Loucy (cell line): ENCODE data around the gene ANKS3.

Experiments
- H2AFZ ChIP-seq: fragments of 200-600 bp; sonication (generic); 2 replicates; pipeline ENCODE4 v1.6.0; 2016; ENCODE audit warnings: antibody characterized with exemption, mild to moderate bottlenecking, low read length, moderate library complexity
- H3F3A ChIP-seq: fragments of 200-600 bp; 2 replicates; pipeline ENCODE4 v1.6.0; 2016; ENCODE audit warnings: antibody characterized with exemption, low read depth, mild to moderate bottlenecking
- H3K27me3 ChIP-seq: fragments of 200-600 bp; sonication (generic); 2 replicates; pipeline ENCODE4 v1.6.1; 2014; ENCODE audit warnings: low read length, mild to moderate bottlenecking; ENCODE audit not compliant: insufficient read depth, poor library complexity, severe bottlenecking
- H3K36me3 ChIP-seq: fragments of 200-600 bp; sonication (generic); 2 replicates; pipeline ENCODE4 v1.6.1; 2016; ENCODE audit warnings: low read length; ENCODE audit not compliant: insufficient read depth
- H3K4me1 ChIP-seq: fragments of 200-600 bp; sonication (generic); 2 replicates; pipeline ENCODE4 v1.5.1; 2014; ENCODE audit warnings: low read length, mild to moderate bottlenecking; ENCODE audit not compliant: insufficient read depth, poor library complexity, severe bottlenecking
- H3K4me2 ChIP-seq: fragments of 200-600 bp; sonication (generic); 2 replicates; pipeline ENCODE4 v1.6.0; 2014; ENCODE audit warnings: antibody characterized with exemption, low read length, low read depth, mild to moderate bottlenecking; ENCODE audit not compliant: poor library complexity, severe bottlenecking
- H3K4me3 ChIP-seq: fragments of 200-600 bp; sonication (generic); 2 replicates; pipeline ENCODE4 v1.5.1; 2014; ENCODE audit warnings: low read length, mild to moderate bottlenecking, mixed read lengths; ENCODE audit not compliant: poor library complexity, severe bottlenecking
- H3K79me2 ChIP-seq: fragments of 200-600 bp; sonication (generic); 2 replicates; pipeline ENCODE4 v1.6.1; 2014; ENCODE audit warnings: low read length; ENCODE audit not compliant: insufficient read depth
- H3K9ac ChIP-seq: fragments of 200-600 bp; sonication (generic); 2 replicates; pipeline ENCODE4 v1.6.0; 2014; ENCODE audit warnings: mild to moderate bottlenecking, low read depth, low read length, moderate library complexity; ENCODE audit not compliant: poor library complexity, severe bottlenecking
- H3K9me2 ChIP-seq: fragments of 200-600 bp; sonication (generic); replicated peaks from 2 replicates; pipeline ENCODE4 v1.6.1; 2016; ENCODE audit warnings: low read depth, low read length, mixed read lengths
- H3K9me3 ChIP-seq: fragments of 200-600 bp; sonication (generic); 2 replicates; pipeline ENCODE4 v1.6.1; 2014; ENCODE audit warnings: mild to moderate bottlenecking, antibody characterized with exemption, low read length, low read depth; ENCODE audit not compliant: insufficient read depth
- H4K20me1 ChIP-seq: fragments of 200-600 bp; sonication (generic); 2 replicates; pipeline ENCODE4 v1.6.0; 2014; ENCODE audit warnings: antibody characterized with exemption, low read length, mild to moderate bottlenecking; ENCODE audit not compliant: insufficient read depth, poor library complexity, severe bottlenecking
- EZH2phosphoT487 ChIP-seq: fragments of 200-600 bp; IDR thresholded peaks from 2 replicates; pipeline ENCODE4 v1.6.1; 2018; ENCODE audit warnings: antibody characterized with exemption, mild to moderate bottlenecking, moderate library complexity, borderline replicate concordance
- TF ChIP-seq, protein P1 (sequence below): fragments of 200-600 bp; sonication (generic); conservative IDR thresholded peaks from 2 replicates; pipeline ENCODE4 v1.5.1; 2014; ENCODE audit warnings: mild to moderate bottlenecking, antibody characterized with exemption, low read length

Gene ANKS3

DNA sequence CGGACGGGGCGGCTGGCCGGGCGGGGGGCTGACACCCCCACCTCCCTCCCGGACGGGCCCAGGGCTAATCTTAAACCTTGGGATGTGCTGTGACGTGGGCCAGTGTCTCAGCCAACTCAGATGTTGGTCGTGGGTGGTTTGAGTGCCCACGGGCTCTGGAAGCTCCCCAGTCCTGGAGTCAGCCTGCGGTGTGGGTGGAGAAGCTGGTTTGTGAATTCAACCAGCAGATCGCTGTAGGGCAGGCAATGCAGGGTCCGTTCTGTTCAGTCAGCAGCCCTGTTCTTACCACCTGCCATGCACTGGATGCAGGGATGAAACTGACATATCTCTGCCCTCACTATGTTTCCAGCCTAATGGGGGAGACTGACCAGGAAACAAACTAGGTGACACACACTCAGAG is 40.9 kb upstream of the ANKS3 start:
- no peaks in the 10 kb centered on the region for H3K79me2 ChIP-seq
- no peaks in the 10 kb centered on the region for H4K20me1 ChIP-seq
- no peak overlapping the region for H3K9ac ChIP-seq
- H3K9me3 ChIP-seq: no peaks in the 10 kb centered on the region
- H3K4me3 ChIP-seq: no peak overlapping the region
- H3K4me1 ChIP-seq: no peaks in the 10 kb centered on the region
- H3K27me3 ChIP-seq: no peaks in the 10 kb centered on the region
- no peaks in the 10 kb centered on the region for H3K36me3 ChIP-seq
- no peaks in the 10 kb centered on the region for H3F3A ChIP-seq
- no peaks in the 10 kb centered on the region for H3K9me2 ChIP-seq
- no peak overlapping the region for H2AFZ ChIP-seq
- H3K4me2 ChIP-seq: no peak overlapping the region
- no peak for TF ChIP-seq EZH2phosphoT487
- TF ChIP-seq, protein P1, sequence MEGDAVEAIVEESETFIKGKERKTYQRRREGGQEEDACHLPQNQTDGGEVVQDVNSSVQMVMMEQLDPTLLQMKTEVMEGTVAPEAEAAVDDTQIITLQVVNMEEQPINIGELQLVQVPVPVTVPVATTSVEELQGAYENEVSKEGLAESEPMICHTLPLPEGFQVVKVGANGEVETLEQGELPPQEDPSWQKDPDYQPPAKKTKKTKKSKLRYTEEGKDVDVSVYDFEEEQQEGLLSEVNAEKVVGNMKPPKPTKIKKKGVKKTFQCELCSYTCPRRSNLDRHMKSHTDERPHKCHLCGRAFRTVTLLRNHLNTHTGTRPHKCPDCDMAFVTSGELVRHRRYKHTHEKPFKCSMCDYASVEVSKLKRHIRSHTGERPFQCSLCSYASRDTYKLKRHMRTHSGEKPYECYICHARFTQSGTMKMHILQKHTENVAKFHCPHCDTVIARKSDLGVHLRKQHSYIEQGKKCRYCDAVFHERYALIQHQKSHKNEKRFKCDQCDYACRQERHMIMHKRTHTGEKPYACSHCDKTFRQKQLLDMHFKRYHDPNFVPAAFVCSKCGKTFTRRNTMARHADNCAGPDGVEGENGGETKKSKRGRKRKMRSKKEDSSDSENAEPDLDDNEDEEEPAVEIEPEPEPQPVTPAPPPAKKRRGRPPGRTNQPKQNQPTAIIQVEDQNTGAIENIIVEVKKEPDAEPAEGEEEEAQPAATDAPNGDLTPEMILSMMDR: no peak

DNA sequence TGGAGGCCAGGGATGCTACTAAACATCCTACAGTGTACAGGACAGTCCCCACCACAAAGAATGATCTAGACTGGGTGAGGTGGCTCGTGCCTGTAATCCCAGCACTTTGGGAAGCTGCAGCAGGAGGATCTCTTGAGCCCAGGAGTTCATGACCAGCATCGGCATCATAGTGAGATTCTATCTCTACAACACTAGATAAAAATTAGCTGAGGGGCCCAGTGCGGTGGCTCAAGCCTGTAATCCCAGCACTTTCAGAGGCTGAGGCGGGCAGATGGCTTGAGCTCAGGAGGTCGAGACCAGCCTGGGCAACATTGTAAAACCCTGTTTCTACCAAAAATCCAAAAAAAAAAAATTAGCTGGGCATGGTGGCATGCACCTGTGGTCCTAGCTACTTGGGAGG is 38.3 kb upstream of the ANKS3 start:
- no peaks in the 10 kb centered on the region for H3F3A ChIP-seq
- no peaks in the 10 kb centered on the region for H3K4me1 ChIP-seq
- no peak overlapping the region for H2AFZ ChIP-seq
- H3K79me2 ChIP-seq: no peaks in the 10 kb centered on the region
- no peak for TF ChIP-seq EZH2phosphoT487
- TF ChIP-seq, protein P1: no peak
- no peak overlapping the region for H3K4me2 ChIP-seq
- no peak overlapping the region for H3K9ac ChIP-seq
- H3K9me2 ChIP-seq: no peaks in the 10 kb centered on the region
- no peaks in the 10 kb centered on the region for H3K36me3 ChIP-seq
- no peaks in the 10 kb centered on the region for H3K27me3 ChIP-seq
- no peaks in the 10 kb centered on the region for H4K20me1 ChIP-seq
- H3K9me3 ChIP-seq: no peaks in the 10 kb centered on the region
- no peak overlapping the region for H3K4me3 ChIP-seq

DNA sequence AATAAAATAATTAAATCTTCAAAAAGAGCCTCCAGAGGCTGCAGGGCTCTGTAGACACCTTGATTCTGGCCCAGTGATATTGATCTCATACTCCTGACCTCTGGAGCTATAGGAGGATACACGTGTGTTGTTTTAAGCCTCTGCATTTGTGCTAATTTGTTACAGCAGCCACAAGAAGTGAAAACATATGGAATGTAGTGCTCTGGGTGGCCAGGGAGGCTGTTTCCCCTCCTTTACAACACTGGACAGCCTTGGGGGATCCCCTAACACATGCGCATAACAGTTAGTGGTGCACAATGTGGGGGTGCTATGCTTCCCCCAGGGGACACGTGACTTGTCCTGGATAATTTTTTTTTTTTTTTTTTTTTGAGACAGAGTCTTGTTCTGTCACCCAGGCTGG is 37.6 kb upstream of the ANKS3 start:
- Histone ChIP-seq H3K36me3 (no peaks in the 10 kb centered on the region), H3K9me3 (no peaks in the 10 kb centered on the region), H3K4me3 (no peak overlapping the region), H3K4me2 (no peak overlapping the region), H3K4me1 (no peaks in the 10 kb centered on the region), H2AFZ (no peak overlapping the region), H3K27me3 (no peaks in the 10 kb centered on the region), H3K79me2 (peaks cover 2% of the 10 kb centered on the region), H4K20me1 (no peaks in the 10 kb centered on the region), H3F3A (no peaks in the 10 kb centered on the region), H3K9ac (no peak overlapping the region), H3K9me2 (no peaks in the 10 kb centered on the region)
- TF ChIP-seq EZH2phosphoT487: no peak
- TF ChIP-seq, protein P1: no peak
